ACHN (cell line): ENCODE measurements around the gene GLT1D1.

Experiments
- DNase-seq: peaks from one replicate; pipeline ENCODE4 v3.0.0-alpha.2; 2015
- in situ Hi-C: cut with HindIII; loops from 2 replicates; pipeline ENCODE4 v1.10.0; 2017; ENCODE audit warnings: low sequenced_read_pairs, low pct_ligation_motif_present, low pct_unique_long_range_greater_than_20kb

The GLT1D1 gene

GRCh38 chr12:128891856-128892255 is 38.6 kb downstream of the GLT1D1 start:
- in situ Hi-C loops = no loop called here
- no peak for DNase-seq

GRCh38 chr12:128903236-128903635 is 50.0 kb downstream of the GLT1D1 start:
- in situ Hi-C loops = no loop called here
- DNase-seq = no peak

- no peak for DNase-seq
- in situ Hi-C loops = no loop called here
Observed at GRCh38 chr12:128905003-128905544, 51.8 kb downstream of the GLT1D1 start.

GRCh38 chr12:128906485-128907137 is 53.3 kb downstream of the GLT1D1 start:
- no peak for DNase-seq
- in situ Hi-C loops = no loop called here

- in situ Hi-C loops = no loop called here
- no peak for DNase-seq
Observed at GRCh38 chr12:128908254-128908653, 55.0 kb downstream of the GLT1D1 start.

GRCh38 chr12:128909653-128910052 is 56.4 kb downstream of the GLT1D1 start:
- DNase-seq = no peak
- in situ Hi-C loops = no loop called here

- in situ Hi-C loops = no loop called here
- DNase-seq = no peak
Observed at GRCh38 chr12:128910629-128911028, 57.4 kb downstream of the GLT1D1 start.

GRCh38 chr12:128911861-128912260 is 58.6 kb downstream of the GLT1D1 start:
- in situ Hi-C loops = no loop called here

GRCh38 chr12:128914908-128915563 is 61.8 kb downstream of the GLT1D1 start:
- in situ Hi-C loops = no loop called here

More at GRCh38 chr12:128911861-128912260, 58.6 kb downstream of the GLT1D1 start:
- DNase-seq = no peak

GRCh38 chr12:128916425-128916824 is 63.1 kb downstream of the GLT1D1 start:
- no peak for DNase-seq
- in situ Hi-C loops = no loop called here

More at GRCh38 chr12:128914908-128915563, 61.8 kb downstream of the GLT1D1 start:
- no peak for DNase-seq

GRCh38 chr12:128918481-128919260 is 65.4 kb downstream of the GLT1D1 start:
- in situ Hi-C loops = no loop called here
- DNase-seq = no peak

GRCh38 chr12:128920468-128920867 is 67.2 kb downstream of the GLT1D1 start:
- peak; percentile 26 for DNase-seq
- in situ Hi-C loops = no loop called here

- no peak for DNase-seq
- in situ Hi-C loops = no loop called here
Observed at GRCh38 chr12:128928361-128928760, 75.1 kb downstream of the GLT1D1 start.

GRCh38 chr12:128929057-128929456 is 75.8 kb downstream of the GLT1D1 start:
- in situ Hi-C loops = no loop called here
- no peak for DNase-seq

GRCh38 chr12:128930606-128931005 is 77.3 kb downstream of the GLT1D1 start:
- in situ Hi-C loops = no loop called here
- DNase-seq = no peak

GRCh38 chr12:128932521-128932920 is 79.2 kb downstream of the GLT1D1 start:
- in situ Hi-C loops = no loop called here
- no peak for DNase-seq

- in situ Hi-C loops = no loop called here
- DNase-seq = no peak
Observed at GRCh38 chr12:128933039-128933438, 79.8 kb downstream of the GLT1D1 start.

GRCh38 chr12:128933926-128934325 is 80.6 kb downstream of the GLT1D1 start:
- in situ Hi-C loops = no loop called here
- no peak for DNase-seq

GRCh38 chr12:128938886-128939285 is 85.6 kb downstream of the GLT1D1 start:
- DNase-seq = no peak
- in situ Hi-C loops = no loop called here
